HEK293T (cell line): ENCODE data around the gene KIAA0040.

ENCODE experiments used
- ARNT ChIP-seq: fragments of 450-650 bp; IDR thresholded peaks from 2 replicates; pipeline ENCODE4 v1.6.1; 2017; ENCODE audit warnings: mild to moderate bottlenecking
- BHLHE40 ChIP-seq: fragments of 450-650 bp; IDR thresholded peaks from 2 replicates; pipeline ENCODE4 v1.6.1; 2016; ENCODE audit warnings: mild to moderate bottlenecking, moderate library complexity, borderline replicate concordance
- CTBP1 ChIP-seq: fragments of 450-650 bp; IDR thresholded peaks from 2 replicates; pipeline ENCODE4 v1.6.1; 2016; ENCODE audit warnings: borderline replicate concordance
- FOXA1 ChIP-seq: fragments of 450-650 bp; IDR thresholded peaks from 2 replicates; pipeline ENCODE4 v1.6.1; 2016; ENCODE audit warnings: mild to moderate bottlenecking
- FOXK2 ChIP-seq: fragments of 450-650 bp; IDR thresholded peaks from 2 replicates; pipeline ENCODE4 v1.6.1; 2016; ENCODE audit warnings: mild to moderate bottlenecking
- FOXM1 ChIP-seq: fragments of 450-650 bp; IDR thresholded peaks from 2 replicates; pipeline ENCODE4 v1.6.1; 2017; ENCODE audit warnings: mild to moderate bottlenecking, borderline replicate concordance
- HDGF ChIP-seq: fragments of 450-650 bp; IDR thresholded peaks from 2 replicates; pipeline ENCODE4 v1.6.1; 2017; ENCODE audit warnings: antibody characterized with exemption, borderline replicate concordance
- LEF1 ChIP-seq: fragments of 450-650 bp; IDR thresholded peaks from 2 replicates; pipeline ENCODE4 v1.6.1; 2017; ENCODE audit warnings: mild to moderate bottlenecking, borderline replicate concordance
- SP1 ChIP-seq: fragments of 450-650 bp; IDR thresholded peaks from 2 replicates; pipeline ENCODE4 v1.6.1; 2017
- SUZ12 ChIP-seq: fragments of 450-650 bp; IDR thresholded peaks from 2 replicates; pipeline ENCODE4 v1.6.1; 2016; ENCODE audit warnings: mild to moderate bottlenecking
- TARDBP ChIP-seq: fragments of 450-650 bp; IDR thresholded peaks from 2 replicates; pipeline ENCODE4 v1.6.1; 2016
- ZNF384 ChIP-seq: fragments of 450-650 bp; IDR thresholded peaks from 2 replicates; pipeline ENCODE4 v1.6.1; 2016
- TF ChIP-seq, protein P1 (sequence below): fragments of 450-650 bp; IDR thresholded peaks from 2 replicates; pipeline ENCODE4 v1.6.1; 2016

DNA sequence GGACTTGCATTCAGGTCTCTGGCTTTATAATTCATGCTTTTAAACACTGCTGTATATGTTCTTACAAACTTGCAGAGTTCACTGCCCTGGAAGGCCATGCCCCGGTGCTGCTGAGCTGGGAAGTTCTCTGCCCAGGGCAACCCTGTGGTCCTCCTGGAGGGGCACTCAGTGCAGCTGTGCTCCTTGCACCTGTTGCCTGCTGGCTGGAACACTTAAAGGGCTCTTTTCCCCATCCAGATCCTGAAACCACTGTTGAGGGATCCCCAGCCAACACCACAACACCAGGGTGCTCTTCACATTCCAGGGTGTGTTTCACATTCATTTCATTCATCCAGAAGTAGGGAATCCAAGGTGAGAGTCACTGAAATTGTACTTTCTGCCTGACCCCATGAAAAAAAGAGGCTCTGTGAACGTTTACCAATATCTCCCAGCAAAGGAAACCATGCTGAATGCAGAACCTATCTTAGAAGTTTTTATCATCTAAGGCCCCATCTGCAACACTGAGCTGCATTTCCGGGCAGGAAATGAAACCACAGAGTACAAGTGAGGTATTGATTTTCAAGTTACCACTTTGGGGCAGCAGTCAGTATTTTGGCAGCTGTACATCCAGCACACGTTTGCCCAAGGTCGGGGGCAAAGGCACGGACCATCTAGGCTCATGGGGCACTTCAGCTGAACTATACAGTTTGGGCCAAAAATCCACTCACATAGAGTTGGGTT is 16.4 kb upstream of the KIAA0040 start:
- no peak for TF ChIP-seq BHLHE40
- TF ChIP-seq TARDBP, result no peak
- TF ChIP-seq ARNT, result no peak
- no peak for TF ChIP-seq SUZ12
- TF ChIP-seq, protein P1, sequence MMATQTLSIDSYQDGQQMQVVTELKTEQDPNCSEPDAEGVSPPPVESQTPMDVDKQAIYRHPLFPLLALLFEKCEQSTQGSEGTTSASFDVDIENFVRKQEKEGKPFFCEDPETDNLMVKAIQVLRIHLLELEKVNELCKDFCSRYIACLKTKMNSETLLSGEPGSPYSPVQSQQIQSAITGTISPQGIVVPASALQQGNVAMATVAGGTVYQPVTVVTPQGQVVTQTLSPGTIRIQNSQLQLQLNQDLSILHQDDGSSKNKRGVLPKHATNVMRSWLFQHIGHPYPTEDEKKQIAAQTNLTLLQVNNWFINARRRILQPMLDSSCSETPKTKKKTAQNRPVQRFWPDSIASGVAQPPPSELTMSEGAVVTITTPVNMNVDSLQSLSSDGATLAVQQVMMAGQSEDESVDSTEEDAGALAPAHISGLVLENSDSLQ, result no peak
- no peak for TF ChIP-seq HDGF
- no peak for TF ChIP-seq LEF1
- no peak for TF ChIP-seq SP1
- TF ChIP-seq FOXM1, result no peak
- TF ChIP-seq FOXK2, result no peak
- no peak for TF ChIP-seq CTBP1
- TF ChIP-seq FOXA1, result no peak
- no peak for TF ChIP-seq ZNF384
